Caco-2 (cell line): ENCODE data around the gene TBX6. TPM values are rescaled to one million over a fixed set of nuclear protein-coding genes. Genes with fewer than 3 reads are reported as not detected.

Source experiments
- BruUV-seq: library from RNA; stranded (reverse); fragments of 400-500 nt; replicated peaks from 2 replicates; lab custom pipeline; 2021; lab: Mats Ljungman, UMichigan
- CTCF ChIA-PET: fragments of 300-600 bp; sonication (Branson Sonifier 250); formaldehyde crosslinking; loops from one replicate; lab custom pipeline; 2022; ENCODE audit warnings: antibody characterized with exemption; lab: Charles Lee
- POLR2A ChIA-PET: fragments of 300-600 bp; sonication (Branson Sonifier 250); formaldehyde crosslinking; loops from one replicate; lab custom pipeline; 2022; ENCODE audit warnings: antibody characterized with exemption; lab: Charles Lee
- DNase-seq, 2 experiments: peaks; one replicate each; pipeline versions ENCODE4 v3.0.0 to v3.0.0-alpha.2; 2020 to 2022
- H3K27me3 ChIP-seq: replicated peaks from 2 replicates; pipeline ENCODE4 v1.6.0; 2011; ENCODE audit warnings: low read length; ENCODE audit not compliant: control insufficient read depth, insufficient read depth
- H3K36me3 ChIP-seq: 2 replicates; pipeline ENCODE4 v1.5.1; 2011; ENCODE audit warnings: low read length; ENCODE audit not compliant: control insufficient read depth, insufficient read depth
- H3K4me1 ChIP-seq: fragments of 250-450 bp; sonication (Bioruptor Pico); 2 replicates; pipeline ENCODE4 v1.5.1; 2020; ENCODE audit warnings: mild to moderate bottlenecking
- H3K4me3 ChIP-seq: 2 replicates; pipeline ENCODE4 v1.5.1; 2011; ENCODE audit warnings: low read depth, mild to moderate bottlenecking, control low read depth, low read length
- H3K9me3 ChIP-seq: fragments of 250-450 bp; sonication (Bioruptor Pico); 2 replicates; pipeline ENCODE4 v1.5.1; 2020; ENCODE audit warnings: mild to moderate bottlenecking, moderate library complexity
- H3K27ac Mint-ChIP-seq: one replicate; pipeline ENCODE4 v1.8.0; 2022; ENCODE audit warnings: mixed read lengths; ENCODE audit not compliant: unreplicated experiment
- H3K27me3 Mint-ChIP-seq: one replicate; pipeline ENCODE4 v1.8.0; 2022; ENCODE audit warnings: mixed read lengths; ENCODE audit not compliant: insufficient read depth, unreplicated experiment
- H3K36me3 Mint-ChIP-seq: one replicate; pipeline ENCODE4 v1.8.0; 2022; ENCODE audit warnings: mild to moderate bottlenecking, mixed read lengths; ENCODE audit not compliant: insufficient read depth, unreplicated experiment
- H3K4me1 Mint-ChIP-seq: one replicate; pipeline ENCODE4 v1.8.0; 2022; ENCODE audit warnings: low read depth, mixed read lengths; ENCODE audit not compliant: unreplicated experiment
- H3K4me3 Mint-ChIP-seq: one replicate; pipeline ENCODE4 v1.8.0; 2022; ENCODE audit warnings: mild to moderate bottlenecking, moderate library complexity, mixed read lengths; ENCODE audit not compliant: unreplicated experiment
- H3K9me3 Mint-ChIP-seq: one replicate; pipeline ENCODE4 v1.8.0; 2022; ENCODE audit warnings: mixed read lengths; ENCODE audit not compliant: unreplicated experiment
- intact Hi-C: fragments of 100-400 bp; cut with micrococcal nuclease; formaldehyde crosslinking; loops from one replicate; pipeline ENCODE4 v1.10.0; 2022; ENCODE audit not compliant: unreplicated experiment
- total RNA-seq: library from RNA; stranded (reverse); gene quantifications from 2 replicates; pipeline ENCODE4 v1.2.3, GENCODE V29; 2022
- TF ChIP-seq, protein P1 (sequence below), 2 experiments: fragments of 200-600 bp in 1 of 2; IDR thresholded peaks; 1 replicate in 1 of 2; 2 replicates in 1 of 2; pipeline versions ENCODE4 v1.5.1 to v1.8.0; 2011 to 2022; ENCODE audit warnings: antibody characterized with exemption in 1 of 2, control low read depth in 1 of 2, inconsistent platforms in 1 of 2, low read depth in 1 of 2, low read length in 1 of 2, mild to moderate bottlenecking in 1 of 2, moderate library complexity in 1 of 2; ENCODE audit not compliant: insufficient read depth in 1 of 2, severe bottlenecking in 1 of 2, unreplicated experiment in 1 of 2

The TBX6 gene
- total RNA-seq, 1 experiment from 2014 or later, result 1.1 TPM

DNA sequence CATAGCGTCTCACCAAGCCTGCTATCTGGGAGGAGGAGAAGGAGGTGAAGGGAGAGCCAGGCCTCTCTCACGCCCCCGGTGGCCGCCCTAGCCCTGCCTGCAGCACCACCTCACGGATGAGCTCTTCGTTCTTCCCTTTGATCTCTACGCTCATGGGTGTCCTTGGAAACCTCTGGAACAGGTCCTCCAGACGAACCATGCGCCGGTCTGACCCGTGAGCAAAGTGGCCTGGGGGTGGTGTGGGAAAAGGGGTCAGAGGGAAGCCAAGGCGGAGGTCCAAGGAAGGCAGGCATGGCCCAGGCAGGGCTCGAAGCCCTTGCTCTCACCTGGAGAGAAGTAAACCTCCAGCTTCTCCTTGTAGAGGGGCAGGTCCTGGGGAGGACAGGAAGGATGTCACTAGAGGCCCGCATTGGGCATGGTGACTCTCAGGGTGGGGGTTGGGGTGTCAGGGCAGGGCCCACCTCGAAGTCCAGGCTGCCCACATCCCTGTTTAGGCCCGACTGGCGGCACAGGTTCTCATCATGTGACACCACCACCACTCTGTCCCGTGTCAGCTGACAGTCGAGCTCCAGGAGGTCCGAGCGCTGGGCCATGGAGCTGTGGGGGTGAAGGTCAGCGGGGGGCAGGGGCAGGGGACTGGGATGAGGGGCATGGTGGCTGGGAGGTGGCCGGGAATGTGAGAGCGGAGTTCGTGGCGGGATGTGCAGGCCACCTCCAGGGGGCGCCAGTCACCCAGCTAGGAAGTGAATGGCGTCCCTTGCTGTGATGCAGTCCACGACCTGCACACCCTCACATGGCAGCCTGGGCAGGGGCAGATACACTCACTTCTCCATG lies 20.7 kb upstream of the TBX6 start:
- peaks cover 18% of the 10 kb centered on the region; the same call in 1 of the 2 replicates for H3K4me1 ChIP-seq
- ChIA-PET CTCF (interaction anchor here (0.5 to 1.8 kb wide), 14 partner anchors 8 to 525 kb away, joined by 3 to 22 read pairs (median 3); partner anchors contain the start of genes ALDOA, CORO1A, MAPK3 and TAOK2), POLR2A (interaction anchor here (0.5 to 1.0 kb wide), 3 partner anchors 20 to 95 kb away, joined by 3 to 10 read pairs (median 3); partner anchors contain the start of gene ALDOA)
- Mint-ChIP-seq H3K9me3 (no peaks in the 10 kb centered on the region), H3K27me3 (no peaks in the 10 kb centered on the region), H3K4me3 (no peak overlapping the region), H3K4me1 (peaks cover 9% of the 10 kb centered on the region), H3K36me3 (peaks cover 12% of the 10 kb centered on the region), H3K27ac (peak overlapping the region; percentile 2)
- peak; percentile 66 to 78 for DNase-seq
- TF ChIP-seq, protein P1, sequence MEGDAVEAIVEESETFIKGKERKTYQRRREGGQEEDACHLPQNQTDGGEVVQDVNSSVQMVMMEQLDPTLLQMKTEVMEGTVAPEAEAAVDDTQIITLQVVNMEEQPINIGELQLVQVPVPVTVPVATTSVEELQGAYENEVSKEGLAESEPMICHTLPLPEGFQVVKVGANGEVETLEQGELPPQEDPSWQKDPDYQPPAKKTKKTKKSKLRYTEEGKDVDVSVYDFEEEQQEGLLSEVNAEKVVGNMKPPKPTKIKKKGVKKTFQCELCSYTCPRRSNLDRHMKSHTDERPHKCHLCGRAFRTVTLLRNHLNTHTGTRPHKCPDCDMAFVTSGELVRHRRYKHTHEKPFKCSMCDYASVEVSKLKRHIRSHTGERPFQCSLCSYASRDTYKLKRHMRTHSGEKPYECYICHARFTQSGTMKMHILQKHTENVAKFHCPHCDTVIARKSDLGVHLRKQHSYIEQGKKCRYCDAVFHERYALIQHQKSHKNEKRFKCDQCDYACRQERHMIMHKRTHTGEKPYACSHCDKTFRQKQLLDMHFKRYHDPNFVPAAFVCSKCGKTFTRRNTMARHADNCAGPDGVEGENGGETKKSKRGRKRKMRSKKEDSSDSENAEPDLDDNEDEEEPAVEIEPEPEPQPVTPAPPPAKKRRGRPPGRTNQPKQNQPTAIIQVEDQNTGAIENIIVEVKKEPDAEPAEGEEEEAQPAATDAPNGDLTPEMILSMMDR (IDR thresholded peaks at IDR 0.05; ENCODE audit: insufficient read depth in 1 of 2, low read depth in 1 of 2, low read length in 1 of 2, severe bottlenecking in 1 of 2, unreplicated experiment in 1 of 2), result peak; percentile 61 to 75
- H3K9me3 ChIP-seq, result no peaks in the 10 kb centered on the region
- BruUV-seq, result no TSS peak
- no peak overlapping the region for H3K4me3 ChIP-seq
- H3K27me3 ChIP-seq, result no peaks in the 10 kb centered on the region
- peaks cover 1% of the 10 kb centered on the region; the same call in 1 of the 2 replicates for H3K36me3 ChIP-seq
- intact Hi-C loops, result no loop called here

DNA sequence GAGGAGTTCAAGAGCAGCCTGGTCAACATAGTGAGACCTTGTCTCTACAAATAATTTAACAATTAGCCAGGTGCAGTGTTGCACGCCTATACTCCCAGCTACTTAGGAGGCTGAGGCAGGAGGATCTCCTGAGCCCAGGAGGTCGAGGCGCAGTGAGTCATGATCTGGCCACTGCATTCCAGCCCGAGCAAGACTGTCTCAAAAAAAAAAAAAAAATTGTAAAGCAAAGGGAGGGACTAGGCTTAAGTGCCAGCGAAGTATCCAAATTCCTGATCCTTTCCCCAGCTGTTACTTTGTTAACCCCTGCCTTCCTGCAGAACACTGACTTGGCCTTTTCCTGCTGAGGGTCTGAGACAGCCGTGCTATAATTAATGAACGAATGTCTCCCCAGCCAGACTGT lies 18.9 kb upstream of the TBX6 start:
- no TSS peak for BruUV-seq
- no peak overlapping the region for H3K4me3 ChIP-seq
- H3K36me3 ChIP-seq, result peaks cover 1% of the 10 kb centered on the region; the same call in 1 of the 2 replicates
- Mint-ChIP-seq H3K27me3 (no peaks in the 10 kb centered on the region), H3K4me3 (no peak overlapping the region), H3K27ac (peak overlapping the region; percentile 61), H3K36me3 (peaks cover 12% of the 10 kb centered on the region), H3K9me3 (no peaks in the 10 kb centered on the region), H3K4me1 (peaks cover 9% of the 10 kb centered on the region)
- ChIA-PET POLR2A (no interaction called here), CTCF (interaction anchor here (1.2 kb wide), 1 partner anchor 21 kb away, joined by 3 read pairs; no protein-coding TSS in a partner anchor)
- no peaks in the 10 kb centered on the region for H3K27me3 ChIP-seq
- intact Hi-C loops, result no loop called here
- H3K4me1 ChIP-seq, result peaks cover 18% of the 10 kb centered on the region; the same call in 1 of the 2 replicates
- TF ChIP-seq, protein P1 (IDR thresholded peaks at IDR 0.05; ENCODE audit: insufficient read depth in 1 of 2, low read depth in 1 of 2, low read length in 1 of 2, severe bottlenecking in 1 of 2, unreplicated experiment in 1 of 2), result no peak
- no peaks in the 10 kb centered on the region for H3K9me3 ChIP-seq
- DNase-seq, result no peak

DNA sequence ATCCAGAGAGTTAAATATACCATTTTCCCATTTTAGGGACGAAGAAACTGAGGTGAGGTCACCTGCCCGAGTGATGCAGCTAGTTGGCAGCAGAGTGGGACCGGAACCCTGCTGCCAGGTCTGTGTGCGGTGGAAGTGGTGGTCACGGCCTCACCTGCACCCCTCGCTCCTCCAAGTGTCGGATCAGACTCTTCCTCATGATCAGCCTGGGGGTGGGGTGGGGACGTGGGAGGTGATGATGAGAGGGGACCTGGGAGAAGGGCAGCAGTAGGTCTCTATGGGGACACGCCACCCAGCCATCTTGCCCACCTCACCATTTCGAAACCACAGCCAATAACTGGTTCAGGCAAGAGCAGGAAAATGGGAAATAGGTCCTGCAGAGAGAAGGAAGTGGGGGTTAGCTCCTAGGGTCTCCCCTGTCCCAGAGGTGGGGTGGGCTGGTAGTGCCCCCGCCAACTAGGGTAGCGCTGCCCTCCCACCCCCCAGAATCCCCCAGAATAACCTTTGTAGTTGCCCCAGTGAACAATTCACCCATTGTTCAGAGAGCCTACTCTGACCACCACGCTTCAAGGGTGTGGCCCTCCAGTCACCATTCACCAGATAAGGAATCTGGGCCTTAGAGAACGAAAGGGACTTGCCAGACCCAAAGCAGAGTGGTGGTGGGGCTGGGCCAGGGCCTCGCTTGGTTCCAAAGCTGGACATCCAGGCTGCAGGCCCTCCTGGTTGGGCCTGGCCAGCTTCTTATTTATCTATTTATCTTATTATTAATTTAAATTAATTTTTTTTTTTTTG lies 16.5 kb upstream of the TBX6 start:
- TF ChIP-seq, protein P1 (IDR thresholded peaks at IDR 0.05; ENCODE audit: insufficient read depth in 1 of 2, low read depth in 1 of 2, low read length in 1 of 2, severe bottlenecking in 1 of 2, unreplicated experiment in 1 of 2), result no peak
- Mint-ChIP-seq H3K36me3 (peaks cover 25% of the 10 kb centered on the region), H3K4me1 (peaks cover 22% of the 10 kb centered on the region), H3K9me3 (peaks cover 14% of the 10 kb centered on the region), H3K4me3 (no peak overlapping the region), H3K27me3 (no peaks in the 10 kb centered on the region), H3K27ac (no peak overlapping the region)
- H3K9me3 ChIP-seq, result no peaks in the 10 kb centered on the region
- no peak overlapping the region for H3K4me3 ChIP-seq
- ChIA-PET POLR2A (no interaction called here), CTCF (no interaction called here)
- intact Hi-C loops, result no loop called here
- peaks cover 1% of the 10 kb centered on the region; the same call in 1 of the 2 replicates for H3K36me3 ChIP-seq
- H3K4me1 ChIP-seq, result peaks cover 36% of the 10 kb centered on the region
- no TSS peak for BruUV-seq
- no peak for DNase-seq
- H3K27me3 ChIP-seq, result no peaks in the 10 kb centered on the region
